Thyroid gland (tissue), 4 donors: ENCODE data around the gene TTF2.

ENCODE experiments used
- CTCF ChIP-seq, 6 experiments: fragments of 200-600 bp in 3 of 6; fragments of 450-650 bp in 3 of 6; sonication (generic) in 3 of 6; IDR thresholded peaks; one replicate each; pipeline ENCODE4 v1.5.1; 2016 to 2019; ENCODE audit warnings: antibody characterized with exemption in 6 of 6, mild to moderate bottlenecking in 2 of 6, inconsistent platforms in 1 of 6, moderate library complexity in 1 of 6
- POLR2A ChIP-seq, 2 donors: fragments of 450-650 bp; IDR thresholded peaks; one replicate each; pipeline ENCODE4 v1.6.1; 2017; ENCODE audit warnings: antibody characterized with exemption in 2 of 2, mild to moderate bottlenecking in 2 of 2, moderate library complexity in 1 of 2

- TF ChIP-seq CTCF (IDR thresholded peaks at IDR 0.05) (no peak), POLR2A (IDR thresholded peaks at IDR 0.05) (no peak)
These were observed 21.9 kb upstream of the TTF2 start for GRCh38 chr1:117038236-117038635.
